NCI-H2029 (cell line): ENCODE results near the gene EHBP1L1.

Experiments
- DNase-seq: peaks from one replicate; lab custom pipeline; 2025; lab: John Stamatoyannopoulos, UW

The EHBP1L1 gene

DNA sequence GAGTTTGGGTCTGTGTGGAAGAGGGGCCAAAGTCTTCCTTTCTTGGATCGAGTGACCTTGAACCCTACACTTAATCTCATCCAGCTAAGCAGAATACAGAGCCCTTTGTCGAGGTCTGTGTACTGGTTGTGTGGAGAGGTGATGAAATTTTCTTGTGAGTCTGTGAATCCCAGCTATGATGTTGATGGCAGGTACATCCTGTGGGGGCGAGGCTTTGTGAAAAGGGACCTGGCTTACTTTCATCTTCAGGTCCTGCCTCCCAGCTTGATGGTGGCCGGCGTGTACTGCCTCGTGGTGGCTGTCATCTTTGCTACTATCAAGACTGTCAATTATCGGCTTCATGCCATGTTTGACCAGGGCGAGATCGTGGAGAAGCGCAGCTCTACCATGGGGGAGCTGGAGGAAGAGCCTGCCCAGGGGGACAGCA lies 40.7 kb downstream of the EHBP1L1 start:
- DNase-seq, result no peak

DNA sequence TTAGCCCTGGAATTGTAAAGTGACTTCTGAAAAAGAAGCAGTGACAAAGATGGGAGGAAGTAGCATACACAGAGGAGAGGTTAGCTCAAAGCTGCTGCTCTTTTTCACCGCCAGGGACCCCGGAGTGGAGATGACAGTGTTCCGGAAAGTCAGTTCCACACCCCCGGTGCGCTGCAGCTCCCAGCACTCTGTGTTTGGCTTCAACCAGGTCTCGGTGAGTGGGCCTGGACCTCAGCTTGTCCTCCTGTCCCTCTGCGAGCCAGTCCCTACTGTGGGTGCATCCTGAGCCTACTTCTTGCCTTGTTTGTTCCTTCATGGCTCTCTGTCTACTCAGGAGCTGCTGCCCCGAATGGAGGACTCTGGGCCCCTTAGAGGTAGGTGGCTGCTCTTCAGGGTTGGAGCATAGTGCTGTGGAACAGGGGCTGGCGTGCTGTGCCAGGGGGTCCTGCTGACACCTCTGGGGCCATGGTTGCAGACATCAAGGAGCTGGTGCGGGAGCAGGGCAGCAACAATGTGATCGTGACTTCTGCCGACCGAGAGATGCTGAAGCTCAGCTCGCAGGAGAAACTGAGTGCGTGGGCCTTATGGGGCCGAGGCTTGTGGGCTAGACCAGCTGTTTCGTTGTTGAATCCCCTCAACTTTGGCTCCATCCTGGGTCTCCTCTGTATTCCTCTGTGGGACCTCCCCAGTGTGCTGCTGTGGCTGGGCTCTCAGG lies 41.4 kb downstream of the EHBP1L1 start:
- DNase-seq, result no peak

DNA sequence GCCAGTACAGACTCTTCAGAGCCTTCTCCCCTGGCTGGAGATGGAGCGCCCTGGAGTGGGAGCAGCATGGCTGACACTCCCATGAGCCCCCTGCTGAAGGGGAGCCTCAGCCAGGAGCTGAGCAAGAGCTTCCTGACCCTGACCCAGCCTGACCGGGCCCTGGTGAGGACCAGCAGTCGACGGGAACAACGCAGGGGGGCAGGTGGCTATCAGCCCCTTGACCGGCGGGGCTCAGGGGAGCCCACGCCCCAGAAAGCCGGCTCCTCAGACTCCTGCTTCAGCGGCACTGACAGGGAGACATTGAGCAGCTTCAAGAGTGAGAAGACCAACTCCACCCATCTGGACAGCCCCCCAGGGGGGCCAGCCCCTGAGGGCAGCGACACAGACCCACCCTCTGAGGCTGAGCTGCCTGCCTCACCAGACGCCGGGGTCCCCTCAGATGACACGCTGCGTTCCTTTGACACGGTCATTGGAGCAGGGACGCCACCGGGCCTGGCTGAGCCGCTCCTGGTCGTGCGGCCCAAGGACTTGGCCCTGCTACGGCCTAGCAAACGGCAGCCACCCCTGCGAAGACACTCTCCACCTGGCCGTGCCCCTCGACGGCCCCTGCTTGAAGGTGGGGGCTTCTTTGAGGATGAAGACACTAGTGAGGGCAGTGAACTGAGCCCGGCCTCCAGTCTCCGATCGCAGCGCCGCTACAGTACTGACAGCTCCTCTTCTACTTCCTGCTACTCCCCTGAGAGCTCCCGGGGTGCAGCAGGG lies 42.3 kb downstream of the EHBP1L1 start:
- DNase-seq, result no peak

DNA sequence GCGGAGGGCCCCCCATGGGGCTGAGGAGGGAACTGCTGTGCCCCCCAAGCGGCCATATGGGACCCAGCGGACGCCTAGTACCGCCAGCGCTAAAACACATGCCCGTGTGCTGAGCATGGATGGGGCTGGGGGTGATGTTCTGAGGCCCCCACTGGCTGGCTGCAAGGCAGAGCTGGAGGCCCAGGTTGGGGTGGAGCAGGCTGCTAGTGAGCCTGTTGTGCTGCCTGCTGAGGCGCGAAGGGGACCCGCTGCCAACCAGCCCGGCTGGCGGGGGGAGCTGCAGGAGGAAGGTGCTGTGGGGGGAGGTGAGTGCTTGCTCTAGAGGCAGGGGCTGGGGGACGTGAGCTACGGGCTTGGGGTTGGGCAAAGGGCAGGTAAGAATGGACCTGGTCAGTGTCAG lies 42.9 kb downstream of the EHBP1L1 start:
- DNase-seq, result no peak

DNA sequence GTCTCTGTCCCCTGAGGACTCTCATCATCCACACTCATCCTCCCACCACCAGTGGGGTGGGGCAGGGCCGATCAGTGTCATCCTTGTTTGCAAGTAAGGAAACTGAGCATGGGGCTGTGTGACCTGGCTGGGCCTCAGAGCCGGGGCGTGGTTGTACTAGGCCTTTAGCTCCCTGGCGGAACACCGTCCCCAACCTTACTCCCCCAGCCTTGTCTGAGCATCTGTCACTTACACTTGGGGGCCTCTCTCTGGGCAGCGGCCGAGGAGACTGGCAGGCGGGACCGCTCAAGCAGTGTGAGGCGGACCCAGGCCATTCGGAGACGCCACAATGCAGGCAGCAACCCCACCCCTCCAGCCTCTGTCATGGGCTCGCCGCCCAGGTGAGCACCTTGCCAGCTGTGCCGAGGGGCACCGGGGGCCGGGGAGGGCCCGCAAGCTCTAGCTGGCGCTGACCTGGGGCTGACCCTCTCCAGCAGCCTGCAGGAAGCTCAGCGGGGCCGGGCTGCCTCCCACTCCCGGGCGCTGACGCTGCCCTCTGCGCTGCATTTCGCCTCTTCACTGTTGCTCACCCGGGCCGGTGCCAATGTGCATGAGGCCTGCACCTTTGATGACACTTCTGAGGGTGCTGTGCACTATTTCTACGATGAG lies 43.6 kb downstream of the EHBP1L1 start:
- DNase-seq, result no peak

DNA sequence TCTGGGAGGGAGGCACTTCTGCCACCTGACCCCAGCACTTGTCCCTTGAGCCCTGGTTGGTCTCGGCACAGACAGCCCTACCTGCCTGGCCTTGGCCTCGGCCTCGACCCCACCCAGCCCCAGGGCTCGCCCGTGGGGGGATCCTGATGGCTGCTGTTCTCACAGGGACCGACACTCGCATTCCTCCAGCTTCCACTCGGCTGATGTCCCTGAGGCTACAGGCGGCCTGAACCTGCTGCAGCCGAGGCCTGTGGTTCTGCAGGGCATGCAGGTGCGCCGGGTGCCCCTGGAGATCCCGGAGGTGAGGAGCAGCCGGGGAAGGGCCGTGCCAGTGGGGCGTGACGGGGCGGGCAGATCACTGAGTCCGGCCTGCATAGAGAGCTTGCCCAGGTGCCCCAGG lies 44.8 kb downstream of the EHBP1L1 start:
- no peak for DNase-seq

DNA sequence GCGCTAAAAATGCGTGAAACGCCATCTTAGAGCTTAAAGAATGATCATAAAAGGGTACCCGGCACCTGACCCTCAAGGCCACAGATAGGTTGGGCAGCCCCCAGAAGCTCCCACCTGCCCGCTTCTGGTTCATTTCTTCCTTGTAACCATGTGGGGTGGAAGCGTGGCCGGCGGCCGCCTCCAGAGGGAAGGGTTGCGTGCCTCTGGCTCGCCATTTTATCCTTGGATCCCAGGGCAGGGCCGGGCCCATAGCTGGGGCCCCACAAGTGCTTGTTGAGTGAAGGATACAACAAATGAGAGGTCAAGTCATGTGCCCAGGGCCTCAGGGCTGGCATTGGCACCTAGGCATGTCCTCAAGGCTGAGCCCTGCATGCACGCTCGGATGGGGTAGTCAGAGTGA lies 45.6 kb downstream of the EHBP1L1 start:
- DNase-seq, result no peak

DNA sequence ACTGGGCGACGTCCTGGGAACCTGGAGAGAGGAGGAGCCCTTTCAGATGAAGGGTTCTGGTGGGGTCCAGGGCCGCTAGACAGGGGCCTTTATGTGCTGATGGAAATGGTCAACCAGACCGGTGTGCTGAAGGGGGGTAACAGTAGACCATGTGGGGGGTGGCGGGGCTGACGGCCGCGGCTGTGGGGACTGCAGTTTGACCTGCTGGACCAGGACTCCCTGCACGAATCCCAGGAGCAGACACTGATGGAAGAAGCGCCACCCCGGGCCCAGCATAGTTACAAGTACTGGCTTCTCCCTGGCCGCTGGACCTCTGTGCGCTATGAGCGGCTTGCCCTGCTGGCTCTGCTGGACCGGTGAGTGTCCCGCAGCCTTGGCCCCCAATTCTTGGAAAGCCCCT lies 46.2 kb downstream of the EHBP1L1 start:
- DNase-seq, result no peak

DNA sequence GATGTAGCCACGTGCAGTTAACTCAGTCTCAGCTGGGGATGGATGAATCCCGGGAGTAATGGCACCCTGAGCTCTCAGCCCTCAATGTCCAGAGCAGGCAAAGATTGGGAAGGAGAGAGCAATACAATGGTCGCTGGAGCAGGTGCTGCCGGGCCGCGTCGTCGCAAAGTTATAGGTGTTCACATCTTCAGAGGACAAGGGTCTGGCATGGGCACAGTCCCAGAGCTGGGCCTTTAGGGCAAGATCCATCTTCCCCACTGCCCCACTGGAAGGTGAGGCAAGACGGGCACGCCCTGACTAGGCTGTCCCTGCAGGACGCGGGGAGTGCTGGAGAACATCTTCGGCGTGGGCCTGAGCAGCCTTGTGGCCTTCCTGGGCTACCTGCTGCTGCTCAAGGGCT lies 47.3 kb downstream of the EHBP1L1 start:
- no peak for DNase-seq

DNA sequence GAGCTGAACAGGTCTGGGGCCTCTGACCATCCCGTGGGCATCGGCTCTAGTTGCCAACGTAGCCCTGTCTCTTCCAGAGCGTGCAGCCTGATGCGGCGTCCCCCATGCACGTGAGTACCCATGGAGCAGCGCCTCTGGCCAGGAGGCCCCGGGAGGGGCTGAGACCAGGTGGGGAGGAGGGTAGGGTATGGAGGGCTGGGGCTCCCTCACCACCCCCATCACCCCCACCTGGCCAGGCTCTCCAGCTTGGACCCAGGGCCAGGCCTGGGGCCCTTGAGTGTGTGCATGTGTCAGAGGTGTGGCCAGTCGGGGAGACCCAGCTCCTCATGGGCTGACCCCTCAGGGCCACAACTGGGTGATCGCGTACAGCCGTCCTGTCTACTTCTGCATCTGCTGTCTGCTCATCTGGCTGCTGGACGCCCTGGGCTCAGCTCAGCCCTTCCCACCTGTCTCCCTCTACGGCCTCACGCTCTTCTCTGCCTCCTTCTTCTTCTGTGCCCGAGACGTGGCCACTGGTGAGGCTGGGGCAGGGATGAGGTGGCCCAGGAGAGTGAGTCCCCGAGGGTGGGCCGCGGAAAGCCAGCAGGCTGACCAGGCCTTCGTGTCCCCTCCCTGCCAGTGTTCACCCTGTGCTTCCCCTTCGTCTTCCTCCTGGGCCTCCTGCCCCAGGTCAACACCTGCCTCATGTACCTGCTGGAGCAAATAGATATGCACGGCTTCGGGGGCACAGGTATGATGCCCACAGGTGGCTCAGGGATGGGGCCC lies 48.2 kb downstream of the EHBP1L1 start:
- no peak for DNase-seq

DNA sequence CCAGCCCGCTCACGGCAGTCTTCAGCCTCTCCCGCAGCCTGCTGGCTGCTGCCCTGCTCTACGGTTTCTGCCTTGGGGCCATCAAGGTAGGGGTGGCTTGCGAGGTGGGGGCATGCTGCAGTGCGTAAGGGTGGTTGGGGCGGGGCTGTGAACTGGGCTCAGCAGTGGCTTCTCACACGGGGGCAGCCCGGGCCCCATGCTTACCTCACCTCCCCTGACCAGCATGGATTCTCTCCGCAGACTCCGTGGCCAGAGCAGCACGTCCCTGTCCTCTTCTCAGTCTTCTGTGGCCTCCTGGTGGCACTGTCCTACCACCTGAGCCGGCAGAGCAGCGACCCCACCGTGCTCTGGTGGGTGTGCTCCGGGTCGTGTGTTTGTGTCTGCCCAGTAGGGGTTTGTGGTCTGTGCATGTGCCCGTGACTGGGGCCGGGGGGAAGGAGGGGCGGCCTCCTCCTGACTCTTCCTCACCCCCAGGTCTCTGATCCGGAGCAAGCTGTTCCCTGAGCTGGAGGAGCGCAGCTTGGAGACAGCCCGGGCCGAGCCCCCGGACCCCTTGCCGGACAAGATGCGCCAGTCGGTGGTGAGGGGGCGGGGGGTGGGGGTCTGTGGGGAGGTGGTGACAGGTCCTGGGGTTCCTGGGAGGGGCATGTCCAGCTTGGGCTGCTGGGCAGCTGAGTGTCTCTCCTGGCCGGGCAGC lies 49.2 kb downstream of the EHBP1L1 start:
- DNase-seq, result no peak

DNA sequence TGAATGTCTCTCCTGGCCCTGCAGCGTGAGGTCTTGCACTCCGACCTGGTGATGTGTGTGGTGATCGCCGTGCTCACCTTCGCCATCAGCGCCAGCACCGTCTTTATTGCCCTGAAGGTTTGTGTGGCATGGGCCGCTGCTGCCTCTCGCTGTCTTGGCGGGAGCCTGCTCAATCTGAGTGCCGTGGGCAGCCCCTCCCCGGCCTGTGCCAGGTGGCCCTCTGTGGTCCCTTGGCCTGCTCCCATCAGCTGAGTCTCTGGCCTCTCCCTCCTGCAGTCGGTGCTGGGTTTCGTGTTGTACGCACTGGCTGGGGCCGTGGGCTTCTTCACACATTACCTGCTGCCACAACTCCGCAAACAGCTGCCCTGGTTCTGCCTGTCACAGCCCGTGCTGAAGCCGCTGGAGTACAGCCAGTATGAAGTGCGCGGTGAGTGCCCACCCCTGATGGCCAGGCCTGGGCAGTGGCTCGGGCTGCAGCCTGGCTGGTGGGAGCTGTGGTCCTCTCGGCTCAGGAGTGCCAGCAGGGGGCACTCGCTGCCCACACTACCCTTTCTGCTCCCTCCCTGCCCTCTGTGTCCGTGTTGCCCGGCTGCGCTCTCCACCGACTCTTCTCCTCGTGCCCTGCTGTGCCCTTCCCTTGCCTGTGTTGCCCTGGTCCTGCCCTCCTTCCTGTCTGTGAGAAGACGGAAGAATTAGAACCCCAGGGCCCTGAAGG lies 49.9 kb downstream of the EHBP1L1 start:
- DNase-seq, result no peak

DNA sequence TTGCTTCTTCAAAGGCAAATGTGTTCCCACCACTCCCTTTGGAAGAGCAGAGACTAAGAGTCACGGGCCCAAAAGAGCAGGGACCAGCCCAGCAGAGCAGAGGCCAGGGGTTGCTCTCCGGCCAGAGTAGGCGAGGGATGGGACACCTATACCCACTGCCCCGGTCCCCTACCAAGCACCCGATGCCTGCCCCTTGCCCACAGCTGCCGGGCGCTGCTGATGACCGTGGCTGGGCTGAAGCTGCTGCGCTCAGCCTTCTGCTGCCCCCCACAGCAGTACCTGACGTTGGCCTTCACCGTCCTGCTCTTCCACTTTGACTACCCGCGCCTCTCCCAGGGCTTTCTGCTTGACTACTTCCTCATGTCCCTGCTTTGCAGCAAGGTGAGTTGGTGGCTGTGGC lies 51.3 kb downstream of the EHBP1L1 start:
- DNase-seq, result no peak

DNA sequence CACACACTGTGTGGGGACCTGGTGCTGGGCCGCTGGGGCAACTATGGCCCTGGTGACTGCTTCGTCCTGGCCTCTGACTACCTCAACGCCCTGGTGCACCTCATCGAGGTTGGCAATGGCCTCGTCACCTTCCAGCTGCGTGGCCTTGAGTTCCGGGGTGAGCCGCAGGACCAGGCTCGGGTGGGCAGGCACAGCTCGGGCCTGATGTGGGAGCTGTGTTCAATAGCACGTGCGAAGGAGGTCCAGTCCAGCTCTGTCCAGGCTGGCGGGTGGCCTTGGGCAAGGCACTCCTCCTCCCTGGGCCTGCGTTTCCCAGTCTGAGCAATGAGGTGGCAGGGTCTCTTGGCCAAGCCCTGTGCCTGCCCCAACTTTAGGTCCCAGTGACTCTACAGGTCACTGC lies 53.7 kb downstream of the EHBP1L1 start:
- DNase-seq, result no peak

DNA sequence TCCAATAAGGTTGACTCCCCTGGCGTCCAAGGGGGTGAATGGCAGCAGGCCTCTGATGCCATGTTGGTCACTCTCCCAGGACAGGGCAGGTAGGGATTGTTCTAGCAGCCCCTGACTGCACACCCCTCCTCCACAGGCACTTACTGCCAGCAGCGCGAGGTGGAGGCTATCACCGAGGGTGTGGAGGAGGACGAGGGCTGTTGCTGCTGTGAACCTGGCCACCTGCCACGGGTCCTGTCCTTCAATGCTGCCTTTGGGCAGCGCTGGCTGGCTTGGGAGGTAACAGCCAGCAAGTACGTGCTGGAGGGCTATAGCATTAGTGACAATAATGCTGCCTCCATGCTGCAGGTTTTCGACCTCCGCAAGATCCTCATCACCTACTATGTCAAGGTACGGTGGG lies 54.4 kb downstream of the EHBP1L1 start:
- no peak for DNase-seq

DNA sequence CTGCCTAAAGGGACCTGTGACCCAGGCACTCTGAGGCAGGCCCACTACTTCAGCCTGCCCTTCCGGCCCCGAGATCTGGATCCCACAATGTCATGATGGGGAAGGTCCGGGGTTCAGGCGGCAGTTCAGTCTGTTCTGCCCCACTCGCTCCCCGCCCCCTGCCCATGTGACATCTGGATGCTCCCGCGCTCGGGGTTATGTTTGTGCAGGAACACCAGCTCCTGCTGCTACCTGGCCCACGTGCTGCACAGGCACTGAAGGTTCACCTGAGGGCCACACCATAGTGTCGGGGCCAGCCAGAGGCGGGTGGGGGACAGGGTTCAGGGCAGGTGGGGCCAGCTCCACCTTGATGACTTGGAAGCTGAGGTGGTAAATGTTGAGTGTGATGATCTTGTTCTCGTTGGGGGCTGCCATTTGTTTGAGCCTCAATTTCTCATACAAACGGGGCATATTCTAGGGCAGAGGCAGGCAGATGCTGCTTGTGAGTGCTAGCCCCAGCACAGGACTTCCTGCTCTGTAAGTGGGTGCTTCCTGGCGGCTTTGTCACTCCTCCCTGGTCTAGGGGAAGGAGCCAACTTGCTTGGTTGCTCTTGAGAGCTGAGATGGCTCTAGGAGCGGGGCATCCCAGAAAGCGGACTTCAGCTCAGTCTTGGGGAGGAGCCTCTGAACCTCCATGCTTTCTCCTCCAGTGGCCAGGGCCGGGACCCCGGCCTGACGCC lies 57.7 kb downstream of the EHBP1L1 start:
- DNase-seq, result no peak

DNA sequence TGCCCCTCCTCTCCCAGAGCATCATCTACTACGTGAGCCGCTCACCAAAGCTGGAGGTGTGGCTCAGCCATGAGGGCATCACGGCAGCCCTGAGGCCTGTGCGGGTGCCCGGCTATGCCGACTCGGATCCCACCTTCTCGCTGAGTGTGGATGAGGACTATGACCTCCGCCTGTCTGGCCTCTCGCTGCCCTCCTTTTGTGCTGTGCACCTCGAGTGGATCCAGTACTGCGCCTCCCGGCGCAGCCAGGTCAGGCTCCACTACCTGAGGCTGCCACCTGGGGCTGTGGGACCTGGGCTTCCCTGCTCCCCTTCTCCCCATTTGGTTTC lies 58.2 kb downstream of the EHBP1L1 start:
- no peak for DNase-seq

DNA sequence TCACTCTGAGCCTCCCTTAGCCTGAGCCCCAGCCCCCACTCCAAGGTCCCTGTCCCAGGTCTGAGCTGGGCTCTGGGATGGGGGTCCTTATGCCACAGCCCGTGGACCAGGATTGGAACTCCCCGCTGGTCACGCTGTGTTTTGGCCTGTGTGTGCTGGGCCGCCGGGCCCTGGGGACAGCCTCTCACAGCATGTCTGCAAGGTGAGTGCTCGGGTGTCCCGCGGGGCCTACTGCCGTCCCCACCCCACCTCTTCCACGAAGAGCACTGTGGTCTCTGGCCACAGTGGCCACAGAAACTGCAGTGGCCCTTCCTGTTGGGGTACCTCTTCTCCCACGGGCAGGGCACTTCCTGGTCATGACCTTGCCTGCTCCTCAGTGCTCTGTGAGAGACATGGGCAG lies 58.6 kb downstream of the EHBP1L1 start:
- no peak for DNase-seq

DNA sequence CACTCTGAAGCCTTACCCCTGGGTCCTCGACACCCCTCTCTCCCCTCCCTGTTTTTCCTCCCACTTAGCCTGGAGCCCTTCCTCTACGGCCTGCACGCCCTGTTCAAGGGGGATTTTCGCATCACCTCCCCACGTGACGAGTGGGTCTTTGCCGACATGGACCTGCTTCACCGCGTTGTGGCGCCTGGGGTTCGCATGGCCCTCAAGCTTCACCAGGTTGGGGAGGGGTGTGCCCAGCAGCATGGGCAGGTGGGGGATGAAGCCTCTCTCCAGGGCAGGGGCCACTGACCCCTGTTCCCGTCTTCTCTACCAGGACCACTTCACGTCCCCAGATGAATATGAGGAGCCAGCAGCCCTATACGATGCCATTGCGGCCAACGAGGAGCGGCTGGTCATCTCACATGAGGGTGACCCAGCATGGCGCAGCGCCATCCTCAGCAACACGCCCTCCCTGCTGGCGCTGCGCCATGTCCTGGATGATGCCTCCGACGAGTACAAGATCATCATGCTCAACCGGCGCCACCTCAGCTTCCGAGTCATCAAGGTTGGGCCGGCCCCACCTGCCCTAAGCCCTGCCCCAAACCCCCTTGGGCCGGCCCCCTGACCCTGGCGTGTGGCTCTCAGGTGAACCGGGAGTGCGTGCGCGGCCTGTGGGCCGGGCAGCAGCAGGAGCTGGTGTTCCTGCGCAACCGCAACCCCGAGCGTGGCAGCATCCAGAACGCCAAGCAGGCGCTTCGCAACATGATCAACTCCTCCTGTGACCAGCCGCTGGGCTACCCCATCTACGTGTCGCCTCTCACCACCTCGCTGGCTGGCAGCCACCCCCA lies 59.3 kb downstream of the EHBP1L1 start:
- no peak for DNase-seq
